ENCODE measurements around the gene IL1RAPL2. TPM values are rescaled to one million over a fixed set of nuclear protein-coding genes. Genes with fewer than 3 reads are reported as not detected.

Gene IL1RAPL2
- total RNA-seq, 4 donors from 2014 or later, result not detected

- no peak overlapping the region for H3K27ac ChIP-seq
- DNase-seq, result no peak
- no peaks in the 10 kb centered on the region for H3K9me3 ChIP-seq
- H3K4me1 ChIP-seq, result no peaks in the 10 kb centered on the region
- H3K27me3 ChIP-seq, result no peaks in the 10 kb centered on the region
- no peak overlapping the region for H3K4me3 ChIP-seq (replicated peaks in 1 of 3)
- intact Hi-C loops (cut with DNase I), result no loop called here
- H3K36me3 ChIP-seq, result no peaks in the 10 kb centered on the region
- WGBS, 2 donors, result 70 to 79% methylated on average over 1 of the region's 1 CpG
- TF ChIP-seq CTCF (IDR thresholded peaks at IDR 0.05), result no peak
- TF ChIP-seq POLR2A (IDR thresholded peaks at IDR 0.05), result no peak
Observed at GRCh38 chrX:105527759-105528158, 961.8 kb downstream of the IL1RAPL2 start.

GRCh38 chrX:105533951-105534350 is 968.0 kb downstream of the IL1RAPL2 start:
- Histone ChIP-seq H3K4me1 (no peaks in the 10 kb centered on the region), H3K4me3 (replicated peaks in 1 of 3) (no peak overlapping the region), H3K27ac (no peak overlapping the region), H3K27me3 (no peaks in the 10 kb centered on the region), H3K9me3 (no peaks in the 10 kb centered on the region), H3K36me3 (no peaks in the 10 kb centered on the region)
- 94 to 96% methylated on average over 2 of the region's 2 CpGs for WGBS, 2 donors
- no peak for DNase-seq
- intact Hi-C loops (cut with DNase I), result no loop called here
- no peak for TF ChIP-seq POLR2A (IDR thresholded peaks at IDR 0.05)
- TF ChIP-seq CTCF (IDR thresholded peaks at IDR 0.05), result no peak

- Histone ChIP-seq H3K4me3 (replicated peaks in 1 of 3) (no peak overlapping the region), H3K27ac (no peak overlapping the region), H3K4me1 (no peaks in the 10 kb centered on the region), H3K27me3 (no peaks in the 10 kb centered on the region), H3K9me3 (no peaks in the 10 kb centered on the region), H3K36me3 (no peaks in the 10 kb centered on the region)
- intact Hi-C loops (cut with DNase I), result no loop called here
- no peak for DNase-seq
- TF ChIP-seq POLR2A (IDR thresholded peaks at IDR 0.05), result no peak
- no peak for TF ChIP-seq CTCF (IDR thresholded peaks at IDR 0.05)
Observed at GRCh38 chrX:105543283-105543682, 977.3 kb downstream of the IL1RAPL2 start.

GRCh38 chrX:105550043-105550663 is 984.2 kb downstream of the IL1RAPL2 start:
- intact Hi-C loops (cut with DNase I), result no loop called here
- no peak for TF ChIP-seq POLR2A (IDR thresholded peaks at IDR 0.05)
- WGBS, 2 donors, result 80 to 83% methylated on average over 3 of the region's 3 CpGs
- Histone ChIP-seq H3K27ac (no peak overlapping the region), H3K4me3 (replicated peaks in 1 of 3) (no peak overlapping the region), H3K27me3 (no peaks in the 10 kb centered on the region), H3K36me3 (no peaks in the 10 kb centered on the region), H3K4me1 (no peaks in the 10 kb centered on the region), H3K9me3 (no peaks in the 10 kb centered on the region)
- DNase-seq, result no peak

GRCh38 chrX:105552395-105552794 is 986.4 kb downstream of the IL1RAPL2 start:
- WGBS, 2 donors, result 88 to 96% methylated on average over 5 of the region's 5 CpGs
- no peaks in the 10 kb centered on the region for H3K27me3 ChIP-seq
- no peaks in the 10 kb centered on the region for H3K4me1 ChIP-seq
- H3K36me3 ChIP-seq, result no peaks in the 10 kb centered on the region
- H3K4me3 ChIP-seq (replicated peaks in 1 of 3), result no peak overlapping the region
- H3K9me3 ChIP-seq, result no peaks in the 10 kb centered on the region
- intact Hi-C loops (cut with DNase I), result no loop called here
- H3K27ac ChIP-seq, result no peak overlapping the region
- DNase-seq, result no peak
- no peak for TF ChIP-seq CTCF (IDR thresholded peaks at IDR 0.05)
- no peak for TF ChIP-seq POLR2A (IDR thresholded peaks at IDR 0.05)

All from thyroid gland (tissue), 4 donors.